ENCODE results near the gene FLT3. TPM values are rescaled to one million over a fixed set of nuclear protein-coding genes. Genes with fewer than 3 reads are reported as not detected.

Gene FLT3
- total RNA-seq, 4 donors from 2014 or later = 0.55 to 0.95 TPM; not detected in 2

DNA sequence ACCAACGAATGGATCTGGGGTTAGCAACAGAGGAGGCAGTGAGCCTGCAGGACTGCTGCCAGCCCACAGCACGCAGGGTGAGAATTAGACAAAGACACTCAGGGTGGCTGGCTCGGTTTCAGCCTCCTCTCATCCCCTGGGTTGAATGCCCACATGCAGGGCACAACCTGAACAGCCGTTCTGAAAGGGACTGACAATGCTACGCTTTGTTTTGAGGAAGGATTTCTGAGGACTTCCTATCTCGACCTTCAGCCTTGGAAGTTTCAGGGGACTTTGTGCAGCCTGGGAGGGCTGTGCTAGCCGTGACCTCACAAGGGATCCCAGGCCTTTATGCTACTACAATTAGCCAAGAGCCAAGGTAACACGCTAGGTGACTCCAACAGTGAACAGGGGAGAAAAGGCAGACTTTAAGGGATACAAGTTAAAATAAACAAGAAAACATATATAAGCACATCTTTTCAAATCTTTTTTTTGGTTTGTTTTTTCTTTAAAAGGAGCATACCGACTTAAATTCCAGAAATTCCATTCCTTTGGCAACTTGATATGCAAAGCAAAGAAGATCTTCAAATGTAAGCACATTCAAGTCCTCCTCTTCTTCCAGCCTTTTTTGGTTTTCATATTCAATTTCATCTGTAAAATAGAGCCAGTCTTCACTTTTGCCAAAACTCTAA, 77.4 kb downstream of the FLT3 start:
- TF ChIP-seq POLR2AphosphoS5 (IDR thresholded peaks at IDR 0.05) = no peak
- no peak for TF ChIP-seq POLR2A (IDR thresholded peaks at IDR 0.05)
- TF ChIP-seq EP300 (IDR thresholded peaks at IDR 0.05; ENCODE audit: low read depth) = no peak
- TF ChIP-seq, protein P1, sequence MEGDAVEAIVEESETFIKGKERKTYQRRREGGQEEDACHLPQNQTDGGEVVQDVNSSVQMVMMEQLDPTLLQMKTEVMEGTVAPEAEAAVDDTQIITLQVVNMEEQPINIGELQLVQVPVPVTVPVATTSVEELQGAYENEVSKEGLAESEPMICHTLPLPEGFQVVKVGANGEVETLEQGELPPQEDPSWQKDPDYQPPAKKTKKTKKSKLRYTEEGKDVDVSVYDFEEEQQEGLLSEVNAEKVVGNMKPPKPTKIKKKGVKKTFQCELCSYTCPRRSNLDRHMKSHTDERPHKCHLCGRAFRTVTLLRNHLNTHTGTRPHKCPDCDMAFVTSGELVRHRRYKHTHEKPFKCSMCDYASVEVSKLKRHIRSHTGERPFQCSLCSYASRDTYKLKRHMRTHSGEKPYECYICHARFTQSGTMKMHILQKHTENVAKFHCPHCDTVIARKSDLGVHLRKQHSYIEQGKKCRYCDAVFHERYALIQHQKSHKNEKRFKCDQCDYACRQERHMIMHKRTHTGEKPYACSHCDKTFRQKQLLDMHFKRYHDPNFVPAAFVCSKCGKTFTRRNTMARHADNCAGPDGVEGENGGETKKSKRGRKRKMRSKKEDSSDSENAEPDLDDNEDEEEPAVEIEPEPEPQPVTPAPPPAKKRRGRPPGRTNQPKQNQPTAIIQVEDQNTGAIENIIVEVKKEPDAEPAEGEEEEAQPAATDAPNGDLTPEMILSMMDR (IDR thresholded peaks at IDR 0.05) = no peak
- Histone ChIP-seq H3K4me1 (no peaks in the 10 kb centered on the region), H3K27ac (no peak overlapping the region), H3K4me3 (no peak overlapping the region), H3K36me3 (no peaks in the 10 kb centered on the region), H3K9me3 (no peaks in the 10 kb centered on the region), H3K27me3 (no peaks in the 10 kb centered on the region)
- DNase-seq = no peak
- intact Hi-C loops (cut with DNase I; ENCODE audit: low total_unique reads) (no loop called here), in situ Hi-C loops (cut with MboI; ENCODE audit: low pct_ligation_motif_present in 1 of 4, low pct_unique_long_range_greater_than_20kb in 1 of 4, low sequenced_read_pairs in 3 of 4) (no loop called here)
- WGBS, 2 donors (ENCODE audit: low coverage in 1 of 2) = 71 to 78% methylated on average over 3 to 9 of the region's 9 CpGs

DNA sequence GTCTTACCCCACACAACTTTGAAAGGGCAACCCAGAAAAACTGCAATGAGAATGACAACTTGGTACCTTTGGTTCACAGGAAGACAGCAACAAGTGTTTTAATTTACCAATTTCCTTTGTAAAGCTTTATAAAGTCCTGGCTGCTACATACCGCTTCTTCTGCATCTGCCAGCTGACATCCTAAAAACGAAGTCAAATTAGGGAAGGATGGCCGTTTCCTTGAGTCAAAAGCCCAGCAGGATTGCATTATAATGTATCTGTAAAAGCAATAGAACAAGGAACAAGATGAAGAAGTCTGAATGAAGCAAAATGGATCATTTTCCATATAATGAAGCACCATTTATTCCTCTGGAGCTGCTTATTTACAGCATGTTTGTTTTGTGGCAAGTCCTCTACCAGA, 86.1 kb downstream of the FLT3 start:
- Histone ChIP-seq H3K27ac (no peak overlapping the region), H3K36me3 (no peaks in the 10 kb centered on the region), H3K4me3 (no peak overlapping the region), H3K9me3 (no peaks in the 10 kb centered on the region), H3K4me1 (no peaks in the 10 kb centered on the region), H3K27me3 (peaks cover 17% of the 10 kb centered on the region)
- no peak for DNase-seq
- WGBS, 2 donors (ENCODE audit: low coverage in 1 of 2) = 68 to 73% methylated on average over 2 to 3 of the region's 3 CpGs
- TF ChIP-seq POLR2A (IDR thresholded peaks at IDR 0.05) = no peak
- TF ChIP-seq, protein P1 (IDR thresholded peaks at IDR 0.05) = no peak
- TF ChIP-seq EP300 (IDR thresholded peaks at IDR 0.05; ENCODE audit: low read depth) = no peak
- TF ChIP-seq POLR2AphosphoS5 (IDR thresholded peaks at IDR 0.05) = no peak
- in situ Hi-C loops (cut with MboI; ENCODE audit: low pct_ligation_motif_present in 1 of 4, low pct_unique_long_range_greater_than_20kb in 1 of 4, low sequenced_read_pairs in 3 of 4) = no loop called here
- intact Hi-C loops (cut with DNase I; ENCODE audit: low total_unique reads) = no loop called here

DNA sequence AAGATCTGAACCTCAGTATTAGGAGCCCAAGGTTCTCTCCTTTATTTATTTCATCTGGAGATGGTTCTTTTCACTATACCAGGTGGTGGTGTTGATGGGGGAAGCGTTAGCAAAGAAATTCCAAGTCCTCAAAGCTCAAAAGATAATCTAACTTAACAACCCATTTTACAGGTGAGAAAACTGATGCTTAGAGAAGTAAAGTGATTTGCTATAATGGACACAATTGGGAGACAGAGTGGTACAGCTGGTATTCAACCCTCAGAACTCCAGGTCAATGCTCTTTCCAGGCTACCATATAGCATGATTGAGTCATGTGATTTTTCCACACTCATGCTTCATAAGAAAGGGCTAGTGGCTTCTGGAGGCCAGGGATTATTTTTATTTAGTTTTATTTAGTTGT, 86.9 kb downstream of the FLT3 start:
- in situ Hi-C loops (cut with MboI; ENCODE audit: low pct_ligation_motif_present in 1 of 4, low pct_unique_long_range_greater_than_20kb in 1 of 4, low sequenced_read_pairs in 3 of 4) = no loop called here
- Histone ChIP-seq H3K27me3 (peaks cover 17% of the 10 kb centered on the region), H3K36me3 (no peaks in the 10 kb centered on the region), H3K4me3 (no peak overlapping the region), H3K9me3 (no peaks in the 10 kb centered on the region), H3K27ac (no peak overlapping the region), H3K4me1 (no peaks in the 10 kb centered on the region)
- 86% methylated on average over 1 of the region's 1 CpG; no CpG with 5 or more reads in 1 of the 2 donors for WGBS, 2 donors (ENCODE audit: low coverage in 1 of 2)
- intact Hi-C loops (cut with DNase I; ENCODE audit: low total_unique reads) = no loop called here
- TF ChIP-seq POLR2AphosphoS5 (IDR thresholded peaks at IDR 0.05) = no peak
- TF ChIP-seq POLR2A (IDR thresholded peaks at IDR 0.05) = no peak
- no peak for TF ChIP-seq EP300 (IDR thresholded peaks at IDR 0.05; ENCODE audit: low read depth)
- TF ChIP-seq, protein P1 (IDR thresholded peaks at IDR 0.05) = no peak
- DNase-seq = no peak

DNA sequence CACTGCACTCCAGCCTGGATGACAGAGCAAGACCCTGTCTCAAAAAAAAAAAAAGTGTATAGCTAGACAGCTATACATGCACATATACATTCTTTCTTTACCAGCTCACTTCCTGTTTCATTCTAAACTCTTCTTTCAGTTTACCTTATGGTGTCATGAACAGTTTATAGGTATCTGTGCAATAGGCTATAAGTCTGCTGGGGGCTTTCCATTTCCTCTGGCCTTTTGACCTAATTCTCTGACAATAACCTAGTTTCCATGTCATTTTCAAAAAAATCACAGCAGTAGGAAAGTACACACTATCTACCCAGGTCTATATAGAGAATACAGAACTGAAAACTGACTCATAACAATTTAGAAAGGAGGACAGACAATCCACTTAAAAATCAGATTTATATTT, 87.5 kb downstream of the FLT3 start:
- DNase-seq = no peak
- Histone ChIP-seq H3K9me3 (no peaks in the 10 kb centered on the region), H3K4me1 (no peaks in the 10 kb centered on the region), H3K36me3 (no peaks in the 10 kb centered on the region), H3K27ac (no peak overlapping the region), H3K4me3 (no peak overlapping the region), H3K27me3 (peaks cover 17% of the 10 kb centered on the region)
- intact Hi-C loops (cut with DNase I; ENCODE audit: low total_unique reads) (no loop called here), in situ Hi-C loops (cut with MboI; ENCODE audit: low pct_ligation_motif_present in 1 of 4, low pct_unique_long_range_greater_than_20kb in 1 of 4, low sequenced_read_pairs in 3 of 4) (no loop called here)
- TF ChIP-seq EP300 (IDR thresholded peaks at IDR 0.05; ENCODE audit: low read depth) = no peak
- TF ChIP-seq, protein P1 (IDR thresholded peaks at IDR 0.05) = no peak
- no peak for TF ChIP-seq POLR2A (IDR thresholded peaks at IDR 0.05)
